ENCODE results near the gene DCD. TPM values are rescaled to one million over a fixed set of nuclear protein-coding genes. Genes with fewer than 3 reads are reported as not detected.
A peak's percentile ranks its signal among the peaks of the same experiment; 100 is the strongest.

DCD gene
- total and polyA plus RNA-seq, 9 of the 15 experiments (the other 6 are each of a cell fraction or from before 2014, with no cell fraction given): not detected

DNA sequence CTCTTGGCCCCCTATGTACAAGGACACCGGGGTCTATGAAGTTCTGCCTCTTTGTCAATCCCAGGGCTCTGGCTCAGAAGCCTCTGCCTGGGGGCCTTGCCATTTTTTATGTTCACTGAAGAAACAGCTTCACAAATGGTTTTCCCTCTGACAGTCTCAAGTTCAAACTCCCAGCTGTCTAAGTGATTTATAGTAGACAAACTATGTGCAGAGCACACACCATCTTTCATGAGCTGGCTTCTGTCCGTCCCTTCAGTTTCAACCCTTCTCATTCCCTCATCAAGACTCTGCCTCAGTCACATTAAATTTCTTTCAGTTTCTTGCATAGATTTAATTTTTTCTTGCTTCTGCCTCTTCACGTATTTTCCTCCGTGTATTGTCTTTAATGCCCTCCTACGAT is 2.7 kb upstream of the DCD start:
- in situ Hi-C loops (cut with MboI): no loop called here

More for the DNA sequence above, 2.7 kb upstream of the DCD start:
- H4K20me1 ChIP-seq (replicated peaks; ENCODE audit: control insufficient read depth, insufficient read depth, low read length): no peaks in the 10 kb centered on the region
- ChIA-PET CTCF (ENCODE audit: low intra/inter-chr PET ratio) (no interaction called here), POLR2A (interaction anchor here (0.7 kb wide), 1 partner anchor 1055 kb away, joined by 3 read pairs; no protein-coding TSS in a partner anchor)
- no TSS peak for BruUV-seq (replicated peaks)
- H3K9me3 ChIP-seq (replicated peaks; ENCODE audit: control insufficient read depth, insufficient read depth, low read depth, low read length): no peaks in the 10 kb centered on the region
- no peaks in the 10 kb centered on the region for H3K4me1 ChIP-seq (replicated peaks in 1 of 2; ENCODE audit: control insufficient read depth in 2 of 2, insufficient read depth in 2 of 2, low read length in 2 of 2)
- WGBS (ENCODE audit: insufficient coverage, low coverage, missing lambda C conversion rate): 0% methylated on average over 5 of the region's 5 CpGs
- TF ChIP-seq THAP12 (CRISPR knock-in tag; IDR thresholded peaks at IDR 0.05) (no peak), MXI1 (IDR thresholded peaks at IDR 0.05; ENCODE audit: low read depth, low read length) (no peak), FIP1L1 (IDR thresholded peaks at IDR 0.05; ENCODE audit: low read depth, low read length, poor library complexity, severe bottlenecking) (no peak), XRCC5 (IDR thresholded peaks at IDR 0.05; ENCODE audit: low read depth, low read length) (no peak), MEIS2 (IDR thresholded peaks at IDR 0.05; ENCODE audit: partially characterized antibody) (peak; percentile 40), GABPB2 (CRISPR knock-in tag; conservative IDR thresholded peaks at IDR 0.05) (no peak), ARNT (IDR thresholded peaks at IDR 0.05) (no peak), ZNF12 (CRISPR knock-in tag; IDR thresholded peaks at IDR 0.05) (no peak), PKNOX1 (IDR thresholded peaks at IDR 0.05) (0 out of 2 replicates have a peak, but pooled peaks have one; percentile 24), TAF1 (IDR thresholded peaks at IDR 0.05; ENCODE audit: control insufficient read depth, extremely low read depth, insufficient read depth, low read length, severe bottlenecking) (no peak)
- TF ChIP-seq, protein P1, sequence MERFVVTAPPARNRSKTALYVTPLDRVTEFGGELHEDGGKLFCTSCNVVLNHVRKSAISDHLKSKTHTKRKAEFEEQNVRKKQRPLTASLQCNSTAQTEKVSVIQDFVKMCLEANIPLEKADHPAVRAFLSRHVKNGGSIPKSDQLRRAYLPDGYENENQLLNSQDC (CRISPR knock-in tag; IDR thresholded peaks at IDR 0.05): no peak
- TF ChIP-seq, protein P2, sequence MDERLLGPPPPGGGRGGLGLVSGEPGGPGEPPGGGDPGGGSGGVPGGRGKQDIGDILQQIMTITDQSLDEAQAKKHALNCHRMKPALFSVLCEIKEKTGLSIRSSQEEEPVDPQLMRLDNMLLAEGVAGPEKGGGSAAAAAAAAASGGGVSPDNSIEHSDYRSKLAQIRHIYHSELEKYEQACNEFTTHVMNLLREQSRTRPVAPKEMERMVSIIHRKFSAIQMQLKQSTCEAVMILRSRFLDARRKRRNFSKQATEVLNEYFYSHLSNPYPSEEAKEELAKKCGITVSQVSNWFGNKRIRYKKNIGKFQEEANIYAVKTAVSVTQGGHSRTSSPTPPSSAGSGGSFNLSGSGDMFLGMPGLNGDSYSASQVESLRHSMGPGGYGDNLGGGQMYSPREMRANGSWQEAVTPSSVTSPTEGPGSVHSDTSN (CRISPR knock-in tag; IDR thresholded peaks at IDR 0.05; ENCODE audit: low read depth): no peak
- TF ChIP-seq, protein P2 (tag; conservative IDR thresholded peaks at IDR 0.05; ENCODE audit: low read depth): peak; percentile 32; the same call in 1 of the 2 replicates
- H3K27ac ChIP-seq (ENCODE audit: extremely low read depth, low read depth, low read length): no peak overlapping the region
- H3K27me3 ChIP-seq (ENCODE audit: control insufficient read depth in 2 of 2, insufficient read depth in 2 of 2, low read length in 2 of 2): peaks cover 0 to 9% of the 10 kb centered on the region in 2 experiments; a peak in 3 of 5 replicates
- H3K4me3 ChIP-seq: no peak overlapping the region
- H3K79me2 ChIP-seq (ENCODE audit: control insufficient read depth, insufficient read depth, low read length): no peaks in the 10 kb centered on the region
- no peak overlapping the region for H3K4me2 ChIP-seq (ENCODE audit: insufficient read depth, low read length)
- H2AFZ ChIP-seq (ENCODE audit: low read depth, low read length): no peak overlapping the region
- FAIRE-seq (no peak), DNase-seq (ENCODE audit: extremely low read depth in 1 of 4, low spot score in 3 of 4) (no peak), ATAC-seq (no peak)
- intact Hi-C loops (cut with micrococcal nuclease): no loop called here
- H3K36me3 ChIP-seq (ENCODE audit: control insufficient read depth, insufficient read depth, low read length): no peaks in the 10 kb centered on the region
- H3K9ac ChIP-seq (ENCODE audit: insufficient read depth in 1 of 2, low read depth in 2 of 2, low read length in 2 of 2): no peak overlapping the region
- H3K9me1 ChIP-seq (ENCODE audit: control insufficient read depth, insufficient read depth, low read length): no peaks in the 10 kb centered on the region
